IMR-90 (cell line): Measurements from ENCODE around the gene CPN1. TPM values are rescaled to one million over a fixed set of nuclear protein-coding genes. Genes with fewer than 3 reads are reported as not detected.

Source experiments
- ATAC-seq: fragments of 200-7000 bp; cut with Tn5 transposase; 2 replicates; pipeline ENCODE4 v1.9.1; 2020; ENCODE audit warnings: low read depth, mild to moderate bottlenecking, moderate library complexity
- BruUV-seq: library from RNA; stranded (reverse); fragments of 400-500 nt; replicated peaks from 2 replicates; lab custom pipeline; 2021; lab: Mats Ljungman, UMichigan
- CTCF ChIA-PET: fragments of 300-600 bp; formaldehyde crosslinking; extraction: SDS; loops from one replicate; lab custom pipeline; 2021; ENCODE audit warnings: antibody characterized with exemption; lab: Yijun Ruan, JAX
- POLR2A ChIA-PET: fragments of 300-600 bp; sonication (Branson Sonifier 250); formaldehyde crosslinking; loops from one replicate; lab custom pipeline; 2022; ENCODE audit warnings: antibody characterized with exemption; ENCODE audit not compliant: unreplicated experiment; lab: Charles Lee
- DNase-seq: peaks from one replicate; pipeline ENCODE4 v3.0.0; 2013
- H2AFZ ChIP-seq: replicated peaks from 2 replicates; pipeline ENCODE3; 2013; ENCODE audit warnings: low read length, mild to moderate bottlenecking; ENCODE audit not compliant: poor library complexity
- H2AK5ac ChIP-seq: 2 replicates; pipeline ENCODE4 v1.6.1; 2013; ENCODE audit warnings: low read depth, low read length, inconsistent platforms
- H2AK9ac ChIP-seq: replicated peaks from 2 replicates; pipeline ENCODE3; 2013; ENCODE audit warnings: mild to moderate bottlenecking, low read depth, low read length, moderate library complexity; ENCODE audit not compliant: poor library complexity
- H2BK120ac ChIP-seq: 2 replicates; pipeline ENCODE4 v1.6.1; 2013; ENCODE audit warnings: low read depth, low read length, inconsistent platforms
- H2BK15ac ChIP-seq: 3 replicates; pipeline ENCODE4 v1.6.1; 2013; ENCODE audit warnings: low read depth, low read length, inconsistent platforms
- H2BK20ac ChIP-seq: 2 replicates; pipeline ENCODE4 v1.6.1; 2013; ENCODE audit warnings: low read depth, mild to moderate bottlenecking, inconsistent platforms, low read length, moderate library complexity
- H2BK5ac ChIP-seq: 2 replicates; pipeline ENCODE4 v1.6.1; 2013; ENCODE audit warnings: mild to moderate bottlenecking, low read depth, low read length, inconsistent platforms; ENCODE audit not compliant: poor library complexity, severe bottlenecking
- H3K14ac ChIP-seq: replicated peaks from 2 replicates; pipeline ENCODE4 v1.6.1; 2013; ENCODE audit warnings: low read depth, low read length, inconsistent platforms
- H3K18ac ChIP-seq: 2 replicates; pipeline ENCODE4 v1.6.1; 2013; ENCODE audit warnings: low read depth, low read length, control low read depth
- H3K23ac ChIP-seq: 2 replicates; pipeline ENCODE4 v1.6.1; 2013; ENCODE audit warnings: low read depth, low read length, inconsistent platforms
- H3K27ac ChIP-seq: 2 replicates; pipeline ENCODE4 v1.5.1; 2013; ENCODE audit warnings: mild to moderate bottlenecking, control low read depth, low read length; ENCODE audit not compliant: insufficient read depth
- H3K27me3 ChIP-seq: 2 replicates; pipeline ENCODE4 v1.6.1; 2013; ENCODE audit warnings: low read length; ENCODE audit not compliant: control insufficient read depth, insufficient read depth
- H3K36me3 ChIP-seq: 2 replicates; pipeline ENCODE4 v1.6.1; 2013; ENCODE audit warnings: low read length, mixed read lengths; ENCODE audit not compliant: control insufficient read depth, insufficient read depth
- H3K4ac ChIP-seq: 2 replicates; pipeline ENCODE4 v1.6.1; 2013; ENCODE audit warnings: low read depth, low read length, inconsistent platforms
- H3K4me1 ChIP-seq: 2 replicates; pipeline ENCODE4 v1.6.1; 2013; ENCODE audit warnings: low read length, mixed read lengths; ENCODE audit not compliant: control insufficient read depth, insufficient read depth
- H3K4me2 ChIP-seq: 2 replicates; pipeline ENCODE4 v1.6.1; 2013; ENCODE audit warnings: low read depth, mild to moderate bottlenecking, control low read depth, low read length, moderate library complexity
- H3K4me3 ChIP-seq: 2 replicates; pipeline ENCODE4 v1.5.1; 2013; ENCODE audit warnings: low read depth, mild to moderate bottlenecking, control low read depth, low read length, moderate library complexity; ENCODE audit not compliant: insufficient read depth
- H3K56ac ChIP-seq: 2 replicates; pipeline ENCODE4 v1.6.1; 2013; ENCODE audit warnings: low read length, inconsistent platforms; ENCODE audit not compliant: insufficient read depth; ENCODE audit errors: extremely low read depth
- H3K79me1 ChIP-seq, 2 experiments: 2 replicates each; pipeline ENCODE4 v1.6.1; 2013; ENCODE audit warnings: low read length in 2 of 2, inconsistent platforms in 1 of 2, low read depth in 1 of 2
- H3K9ac ChIP-seq: 2 replicates; pipeline ENCODE4 v1.6.1; 2013; ENCODE audit warnings: low read depth, low read length, control low read depth
- H3K9me1 ChIP-seq: 2 replicates; pipeline ENCODE4 v1.6.1; 2013; ENCODE audit warnings: low read length, inconsistent platforms; ENCODE audit not compliant: insufficient read depth
- H3K9me3 ChIP-seq: 2 replicates; pipeline ENCODE4 v1.6.1; 2013; ENCODE audit warnings: low read length; ENCODE audit not compliant: control insufficient read depth, insufficient read depth
- H4K20me1 ChIP-seq: 2 replicates; pipeline ENCODE4 v1.6.1; 2013; ENCODE audit warnings: low read length, inconsistent platforms; ENCODE audit not compliant: insufficient read depth
- H4K5ac ChIP-seq: 2 replicates; pipeline ENCODE4 v1.6.1; 2013; ENCODE audit warnings: mild to moderate bottlenecking, low read depth, low read length, control low read depth
- H4K8ac ChIP-seq, 2 experiments: 2 replicates each; pipeline ENCODE4 v1.6.1; 2013; ENCODE audit warnings: low read depth in 2 of 2, low read length in 2 of 2, control low read depth in 1 of 2, inconsistent platforms in 1 of 2
- H4K91ac ChIP-seq: 2 replicates; pipeline ENCODE4 v1.6.1; 2013; ENCODE audit warnings: low read depth, low read length, inconsistent platforms; ENCODE audit not compliant: insufficient read depth
- MAFK ChIP-seq: IDR thresholded peaks from 2 replicates; pipeline ENCODE4 v1.6.1; 2012; ENCODE audit warnings: low read depth, low read length, improper control_type of control experiment
- MAZ ChIP-seq: IDR thresholded peaks from 2 replicates; pipeline ENCODE4 v1.6.1; 2012; ENCODE audit warnings: low read depth, mild to moderate bottlenecking, low read length, improper control_type of control experiment, moderate library complexity, borderline replicate concordance
- RAD21 ChIP-seq: IDR thresholded peaks from 2 replicates; pipeline ENCODE4 v1.6.1; 2012; ENCODE audit warnings: low read length, improper control_type of control experiment
- WGBS, 2 experiments: methylation state at CpG; one replicate each; pipeline versions ENCODE4 v1.1.5 to v1.1.7; 2013; ENCODE audit warnings: missing lambda C conversion rate in 2 of 2; ENCODE audit not compliant: insufficient read length in 1 of 2; ENCODE audit errors: extremely low coverage in 2 of 2; 5-methylcytosine and 5-hydroxymethylcytosine counted together
- dilution Hi-C: fragments of 300-500 bp; cut with HindIII; formaldehyde crosslinking; loops from one replicate; pipeline ENCODE4 v1.14.3; 2018; ENCODE audit warnings: low sequenced_read_pairs; ENCODE audit not compliant: unreplicated experiment
- in situ Hi-C: fragments of 300-500 bp; cut with MboI; formaldehyde crosslinking; loops from 3 replicates; pipeline ENCODE4 v1.14.3; 2019; ENCODE audit warnings: low sequenced_read_pairs, inconsistent platforms, mixed read lengths
- intact Hi-C: fragments of 100-400 bp; cut with micrococcal nuclease; formaldehyde crosslinking; loops from 2 replicates; pipeline ENCODE4 v1.10.0; 2022
- polyA plus RNA-seq, 3 experiments: library from polyadenylated mRNA; depleted of rRNA; stranded (reverse); fragments of >200 nt; gene quantifications; 2 replicates each; pipeline ENCODE4 v1.2.3, GENCODE V29; 2012; ENCODE audit warnings: low replicate concordance in 1 of 3
- total RNA-seq: library from RNA; depleted of rRNA; stranded (reverse); fragments of >200 nt; gene quantifications from 2 replicates; pipeline ENCODE4 v1.2.3, GENCODE V29; 2012

CPN1 gene
- total and polyA plus RNA-seq, 2 of the 4 experiments (the other 2 are of a cell fraction), result not detected

- WGBS, 2 experiments, result no CpG with 5 or more reads among the region's 4 CpGs
- Histone ChIP-seq H4K20me1 (no peaks in the 10 kb centered on the region), H2BK15ac (no peak overlapping the region), H3K4ac (no peak overlapping the region), H3K56ac (no peak overlapping the region), H3K4me1 (no peaks in the 10 kb centered on the region), H2BK5ac (no peak overlapping the region), H3K4me2 (no peak overlapping the region), H3K4me3 (no peak overlapping the region), H2BK20ac (no peak overlapping the region), H3K79me1 (no peaks in the 10 kb centered on the region), H2BK120ac (no peak overlapping the region), H4K8ac (no peak overlapping the region), H3K14ac (no peak overlapping the region), H3K36me3 (no peaks in the 10 kb centered on the region), H3K9ac (no peak overlapping the region), H4K5ac (no peak overlapping the region), H3K18ac (no peak overlapping the region), H2AK5ac (no peak overlapping the region), H3K9me1 (no peaks in the 10 kb centered on the region), H2AFZ (no peak overlapping the region), H3K27ac (no peak overlapping the region), H3K27me3 (peaks cover 23% of the 10 kb centered on the region), H2AK9ac (no peak overlapping the region), H3K23ac (no peak overlapping the region), H3K9me3 (no peaks in the 10 kb centered on the region), H4K91ac (no peak overlapping the region)
- in situ Hi-C loops (no loop called here), intact Hi-C loops (no loop called here), dilution Hi-C loops (no loop called here)
- BruUV-seq, result no TSS peak
- POLR2A ChIA-PET, result no interaction called here
- TF ChIP-seq MAZ (no peak), MAFK (peak; percentile 62), RAD21 (no peak)
- DNase-seq, result no peak
- CTCF ChIA-PET, result no interaction called here
- ATAC-seq, result no peak
These were observed 38.1 kb upstream of the CPN1 start for GRCh38 chr10:100119726-100120125.
